ENCODE measurements around the gene PCK1. TPM values are rescaled to one million over a fixed set of nuclear protein-coding genes. Genes with fewer than 3 reads are reported as not detected.

PCK1 gene
- total RNA-seq, 1 donor from 2014 or later, result 6.3 TPM

GRCh38 chr20:57559658-57560553, 1.0 kb upstream of the PCK1 start:
- no peak for DNase-seq (ENCODE audit: low spot score)

GRCh38 chr20:57561356-57562279, 708 bp downstream of the PCK1 start:
- DNase-seq (ENCODE audit: low spot score), result no peak

- no peak for DNase-seq (ENCODE audit: low spot score)
These were observed 1.9 kb downstream of the PCK1 start for GRCh38 chr20:57562541-57563465.

- DNase-seq (ENCODE audit: low spot score), result no peak
These were observed 2.6 kb downstream of the PCK1 start for GRCh38 chr20:57563522-57563921.

- DNase-seq (ENCODE audit: low spot score), result no peak
These were observed 3.4 kb downstream of the PCK1 start for GRCh38 chr20:57564180-57564802.

GRCh38 chr20:57564951-57565642, 4.2 kb downstream of the PCK1 start:
- DNase-seq (ENCODE audit: low spot score), result no peak

GRCh38 chr20:57566399-57566798, 5.5 kb downstream of the PCK1 start:
- DNase-seq (ENCODE audit: low spot score), result no peak

- DNase-seq (ENCODE audit: low spot score), result no peak
These were observed 6.0 kb downstream of the PCK1 start for GRCh38 chr20:57566803-57567459.

GRCh38 chr20:57567471-57568079, 6.7 kb downstream of the PCK1 start:
- no peak for DNase-seq (ENCODE audit: low spot score)

- no peak for DNase-seq (ENCODE audit: low spot score)
These were observed 7.4 kb downstream of the PCK1 start for GRCh38 chr20:57568088-57568896.

- DNase-seq (ENCODE audit: low spot score), result no peak
These were observed 8.1 kb downstream of the PCK1 start for GRCh38 chr20:57568960-57569359.

GRCh38 chr20:57570145-57570850, 9.4 kb downstream of the PCK1 start:
- no peak for DNase-seq (ENCODE audit: low spot score)

GRCh38 chr20:57570920-57571319, 10.0 kb downstream of the PCK1 start:
- DNase-seq (ENCODE audit: low spot score), result no peak

- no peak for DNase-seq (ENCODE audit: low spot score)
These were observed 11.0 kb downstream of the PCK1 start for GRCh38 chr20:57571782-57572416.

GRCh38 chr20:57573242-57573641, 12.3 kb downstream of the PCK1 start:
- DNase-seq (ENCODE audit: low spot score), result no peak

- DNase-seq (ENCODE audit: low spot score), result no peak
These were observed 13.0 kb downstream of the PCK1 start for GRCh38 chr20:57573894-57574293.

GRCh38 chr20:57574954-57575353, 14.0 kb downstream of the PCK1 start:
- DNase-seq (ENCODE audit: low spot score), result no peak
